ENCODE data around the gene AMH.

Gene AMH

DNA sequence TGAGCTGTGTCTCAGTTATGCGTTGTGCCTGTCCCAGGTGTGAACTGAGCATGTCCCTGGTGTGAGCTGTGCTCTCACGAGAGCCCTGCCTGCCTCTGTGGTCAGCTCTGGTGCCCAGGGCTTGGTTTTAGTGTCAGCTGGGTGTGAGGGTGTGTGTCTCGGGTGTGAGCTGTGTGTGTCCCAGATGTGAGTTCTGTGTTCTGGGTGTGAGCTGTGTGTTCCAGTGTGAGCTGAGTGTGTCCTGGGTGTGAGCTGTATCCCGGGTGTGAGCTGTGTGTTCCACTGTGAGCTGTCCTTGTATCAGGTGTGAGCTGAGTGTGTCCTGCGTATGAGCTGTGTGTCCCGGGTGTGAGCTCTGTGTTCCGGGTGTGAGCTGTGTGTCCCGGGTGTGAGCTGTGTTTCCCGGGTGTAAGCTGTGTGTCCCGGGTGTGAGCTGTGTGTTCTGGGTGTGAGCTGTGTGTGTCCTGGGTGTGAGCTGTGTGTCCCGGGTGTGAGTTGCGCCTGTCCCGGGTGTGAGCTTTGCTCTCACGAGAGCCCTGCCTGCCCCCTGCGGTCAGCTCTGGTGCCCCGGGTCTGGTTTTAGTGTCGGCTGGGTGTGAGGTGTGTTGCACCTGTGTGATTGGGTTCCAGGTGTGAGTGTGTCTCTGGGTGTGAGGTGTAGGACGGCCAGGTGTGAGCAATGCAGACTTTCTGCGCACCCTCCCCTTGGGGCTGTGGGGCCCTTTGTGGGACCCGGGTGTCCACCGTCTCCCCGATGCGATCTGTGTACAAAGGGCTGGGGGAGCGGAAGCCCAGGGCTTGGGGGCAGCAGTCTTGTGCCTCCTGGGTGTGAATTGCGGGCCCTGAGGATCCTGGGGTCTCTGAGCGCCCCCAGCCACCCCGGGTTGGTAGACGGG is 39.9 kb downstream of the AMH start:
- TF ChIP-seq CTCF (IDR thresholded peaks at IDR 0.05) = no peak

GRCh38 chr19:2289714-2290435 is 40.8 kb downstream of the AMH start:
- no peak for TF ChIP-seq CTCF (IDR thresholded peaks at IDR 0.05)

DNA sequence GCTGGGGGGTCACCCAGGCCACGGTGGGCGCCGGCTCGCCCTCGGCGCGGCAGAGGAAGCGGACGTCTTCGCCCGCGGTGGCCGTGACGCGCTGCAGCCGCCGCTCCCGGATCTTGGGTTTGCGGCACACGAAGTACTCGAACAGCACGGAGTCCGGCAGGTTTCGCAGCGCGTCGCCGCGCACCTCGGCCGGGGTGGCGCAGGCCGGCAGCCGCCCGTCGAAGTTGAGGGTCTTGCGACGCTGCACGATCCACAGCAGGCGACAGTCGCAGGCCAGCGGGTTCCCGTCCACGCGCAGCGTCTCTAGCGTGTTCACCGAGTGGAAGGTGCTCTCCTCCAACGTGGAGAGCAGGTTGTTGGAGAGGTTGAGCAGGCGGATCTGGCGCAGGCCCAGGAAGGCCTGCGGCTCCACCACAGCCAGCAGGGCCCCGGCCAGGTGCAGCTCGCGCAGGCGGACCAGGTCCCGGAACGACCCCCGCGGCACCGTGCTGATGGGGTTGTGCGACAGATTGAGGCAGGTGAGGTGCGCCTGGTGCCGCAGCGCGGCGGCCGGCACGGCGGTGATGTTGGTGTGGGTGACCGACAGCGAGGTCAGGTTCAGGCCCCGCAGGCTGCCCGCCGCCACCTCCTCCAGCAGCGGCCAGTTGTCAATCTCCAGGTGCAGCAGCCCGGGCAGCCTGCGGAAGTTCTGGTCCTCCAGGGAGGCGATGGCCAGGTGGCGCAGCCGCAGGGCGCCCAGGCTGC is 41.5 kb downstream of the AMH start:
- no peak for TF ChIP-seq CTCF (IDR thresholded peaks at IDR 0.05)

- no peak for TF ChIP-seq CTCF (IDR thresholded peaks at IDR 0.05)
These were observed 42.1 kb downstream of the AMH start for GRCh38 chr19:2291185-2291751.

DNA sequence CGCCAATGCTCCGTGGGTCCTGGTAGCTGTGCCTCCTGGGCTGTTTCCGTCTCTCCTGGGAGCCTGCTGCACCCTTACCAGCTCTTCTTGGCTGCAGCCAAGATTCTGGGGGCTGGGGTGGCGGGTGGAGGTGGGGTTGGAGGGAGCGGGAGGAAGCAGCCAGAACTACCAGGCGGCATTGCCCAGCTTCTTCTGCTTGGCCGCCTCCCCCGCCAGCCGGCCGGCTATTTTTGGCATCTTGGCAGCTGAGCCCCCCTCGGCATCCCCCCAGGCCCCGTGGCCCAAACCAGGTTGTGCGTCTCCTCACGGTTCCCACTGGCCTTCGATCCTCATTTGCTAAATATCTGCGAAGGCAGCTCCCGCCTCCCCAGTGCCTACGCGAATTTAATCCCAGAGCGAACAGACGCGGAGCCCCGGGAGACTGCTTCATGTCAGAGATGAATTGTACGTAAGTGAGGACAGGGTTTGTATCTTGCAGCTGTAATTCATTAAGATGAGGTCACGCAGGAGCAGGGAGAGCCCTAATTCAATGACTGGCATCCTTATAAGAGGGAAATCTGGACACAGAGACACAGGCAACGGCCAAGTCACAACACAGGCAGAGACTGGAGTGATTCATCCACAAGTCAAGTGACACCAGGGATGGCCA is 45.7 kb downstream of the AMH start:
- TF ChIP-seq CTCF (IDR thresholded peaks at IDR 0.05) = no peak

- TF ChIP-seq CTCF (IDR thresholded peaks at IDR 0.05) = no peak
These were observed 47.0 kb downstream of the AMH start for GRCh38 chr19:2296141-2296540.

DNA sequence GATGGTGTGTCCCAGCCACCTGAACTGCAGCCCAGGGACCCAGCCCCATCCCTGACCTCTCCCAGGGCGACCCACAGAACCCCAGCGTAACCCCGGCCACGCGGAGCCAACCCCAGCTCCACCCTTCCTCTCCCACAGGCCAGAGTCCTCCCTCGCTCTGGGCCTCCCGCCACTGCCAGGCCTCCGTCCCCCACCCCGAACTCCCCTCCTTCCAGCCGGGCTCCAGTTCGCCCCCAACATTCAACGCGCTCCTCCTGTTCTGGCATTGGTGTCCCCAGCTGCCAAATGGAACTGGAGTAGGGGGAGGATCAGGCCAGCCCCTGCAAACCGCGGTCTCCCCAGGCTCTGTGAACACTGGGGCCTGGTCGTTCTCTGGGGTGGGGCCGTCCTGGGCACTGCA is 51.4 kb downstream of the AMH start:
- TF ChIP-seq CTCF (IDR thresholded peaks at IDR 0.05) = no peak
